Tibial artery (tissue), 4 donors: ENCODE measurements around the gene APRT.

Source experiments
- DNase-seq, 2 donors: peaks; one replicate each; pipeline ENCODE4 v3.0.0-alpha.2; 2019
- H3K27ac ChIP-seq, 2 donors: fragments of 200-600 bp; sonication (generic) in 1 of 2; 1 replicate in 1 of 2; 2 replicates in 1 of 2; pipeline ENCODE4 v1.5.1; 2018 to 2019; ENCODE audit warnings: mild to moderate bottlenecking in 1 of 2
- H3K27me3 ChIP-seq, 2 donors: fragments of 200-600 bp; sonication (generic) in 1 of 2; one replicate each; pipeline versions ENCODE4 v1.5.1 to v1.6.0; 2016 to 2019
- H3K36me3 ChIP-seq, 3 donors: fragments of 200-600 bp; sonication (generic) in 2 of 3; one replicate each; pipeline ENCODE4 v1.5.1; 2016 to 2019; ENCODE audit warnings: mild to moderate bottlenecking in 2 of 3
- H3K4me1 ChIP-seq, 4 donors: fragments of 200-600 bp; sonication (generic) in 2 of 4; 1 replicate in 3 of 4; 2 replicates in 1 of 4; pipeline ENCODE4 v1.5.1; 2016 to 2019
- H3K4me3 ChIP-seq, 2 donors: fragments of 200-600 bp; sonication (generic) in 1 of 2; 1 replicate in 1 of 2; 2 replicates in 1 of 2; pipeline ENCODE4 v1.5.1; 2018 to 2019; ENCODE audit warnings: mild to moderate bottlenecking in 2 of 2
- H3K9me3 ChIP-seq, 3 donors: fragments of 200-600 bp; sonication (generic) in 1 of 3; one replicate each; pipeline ENCODE4 v1.5.1; 2016 to 2019
- intact Hi-C: fragments of 100-400 bp; cut with DNase I; formaldehyde crosslinking; loops from one replicate; pipeline ENCODE4 v1.15.0; 2023; ENCODE audit warnings: low total_unique reads
- TF ChIP-seq, protein P1 (sequence below), 2 experiments: fragments of 200-600 bp in 1 of 2; fragments of 450-650 bp in 1 of 2; IDR thresholded peaks; one replicate each; pipeline ENCODE4 v1.5.1; 2017 to 2019; ENCODE audit warnings: antibody characterized with exemption in 2 of 2, mild to moderate bottlenecking in 1 of 2, moderate library complexity in 1 of 2

APRT gene

GRCh38 chr16:88841521-88842307, 30.0 kb upstream of the APRT start:
- Histone ChIP-seq H3K4me1 (no peaks in the 10 kb centered on the region), H3K27ac (no peak overlapping the region), H3K36me3 (peaks cover 18 to 65% (median 54%) of the 10 kb centered on the region in 3 donors), H3K27me3 (no peaks in the 10 kb centered on the region), H3K9me3 (no peaks in the 10 kb centered on the region), H3K4me3 (no peak overlapping the region)
- TF ChIP-seq, protein P1, sequence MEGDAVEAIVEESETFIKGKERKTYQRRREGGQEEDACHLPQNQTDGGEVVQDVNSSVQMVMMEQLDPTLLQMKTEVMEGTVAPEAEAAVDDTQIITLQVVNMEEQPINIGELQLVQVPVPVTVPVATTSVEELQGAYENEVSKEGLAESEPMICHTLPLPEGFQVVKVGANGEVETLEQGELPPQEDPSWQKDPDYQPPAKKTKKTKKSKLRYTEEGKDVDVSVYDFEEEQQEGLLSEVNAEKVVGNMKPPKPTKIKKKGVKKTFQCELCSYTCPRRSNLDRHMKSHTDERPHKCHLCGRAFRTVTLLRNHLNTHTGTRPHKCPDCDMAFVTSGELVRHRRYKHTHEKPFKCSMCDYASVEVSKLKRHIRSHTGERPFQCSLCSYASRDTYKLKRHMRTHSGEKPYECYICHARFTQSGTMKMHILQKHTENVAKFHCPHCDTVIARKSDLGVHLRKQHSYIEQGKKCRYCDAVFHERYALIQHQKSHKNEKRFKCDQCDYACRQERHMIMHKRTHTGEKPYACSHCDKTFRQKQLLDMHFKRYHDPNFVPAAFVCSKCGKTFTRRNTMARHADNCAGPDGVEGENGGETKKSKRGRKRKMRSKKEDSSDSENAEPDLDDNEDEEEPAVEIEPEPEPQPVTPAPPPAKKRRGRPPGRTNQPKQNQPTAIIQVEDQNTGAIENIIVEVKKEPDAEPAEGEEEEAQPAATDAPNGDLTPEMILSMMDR (IDR thresholded peaks at IDR 0.05), result no peak
- DNase-seq, result no peak
- intact Hi-C loops, result no loop called here

- Histone ChIP-seq H3K4me1 (no peaks in the 10 kb centered on the region), H3K4me3 (no peak overlapping the region), H3K27me3 (no peaks in the 10 kb centered on the region), H3K36me3 (peaks cover 18 to 70% (median 56%) of the 10 kb centered on the region in 3 donors), H3K9me3 (no peaks in the 10 kb centered on the region), H3K27ac (no peak overlapping the region)
- no peak for DNase-seq
- intact Hi-C loops, result no loop called here
- TF ChIP-seq, protein P1 (IDR thresholded peaks at IDR 0.05), result no peak
These were observed 29.0 kb upstream of the APRT start for GRCh38 chr16:88840600-88841215.

- intact Hi-C loops, result no loop called here
- TF ChIP-seq, protein P1 (IDR thresholded peaks at IDR 0.05), result no peak
- DNase-seq, result no peak
- H3K4me3 ChIP-seq, result no peak overlapping the region
- H3K27ac ChIP-seq, result no peak overlapping the region
- no peaks in the 10 kb centered on the region for H3K4me1 ChIP-seq
- no peaks in the 10 kb centered on the region for H3K27me3 ChIP-seq
- peaks cover 25 to 78% (median 62%) of the 10 kb centered on the region in 3 donors for H3K36me3 ChIP-seq
- no peaks in the 10 kb centered on the region for H3K9me3 ChIP-seq
These were observed 28.2 kb upstream of the APRT start for GRCh38 chr16:88839745-88840599.

DNA sequence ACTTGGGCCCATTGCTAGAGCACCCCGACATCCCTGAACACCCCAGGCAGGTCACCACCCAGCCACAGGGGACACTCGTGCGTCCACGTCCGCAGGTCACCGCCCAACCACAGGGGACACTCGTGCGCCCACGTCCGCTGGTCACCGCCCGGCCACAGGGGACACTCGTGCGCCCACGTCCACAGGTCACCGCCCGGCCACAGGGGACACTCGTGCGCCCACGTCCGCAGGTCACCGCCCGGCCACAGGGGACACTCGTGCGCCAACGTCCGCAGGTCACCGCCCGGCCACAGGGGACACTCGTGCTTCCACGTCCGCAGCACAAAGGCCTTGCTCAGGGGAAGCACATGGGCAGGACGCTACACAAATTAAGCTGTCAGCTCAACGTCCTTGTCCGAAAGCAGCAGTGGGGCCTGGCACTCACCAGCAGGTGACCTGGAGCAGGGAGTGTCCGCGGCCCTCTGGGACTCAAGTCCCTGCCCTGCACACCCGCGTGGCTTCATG, 27.4 kb upstream of the APRT start:
- Histone ChIP-seq H3K27ac (no peak overlapping the region), H3K27me3 (no peaks in the 10 kb centered on the region), H3K9me3 (no peaks in the 10 kb centered on the region), H3K4me1 (no peaks in the 10 kb centered on the region), H3K36me3 (peaks cover 25 to 86% (median 66%) of the 10 kb centered on the region in 3 donors), H3K4me3 (no peak overlapping the region)
- no peak for DNase-seq
- intact Hi-C loops, result no loop called here
- TF ChIP-seq, protein P1 (IDR thresholded peaks at IDR 0.05), result no peak

DNA sequence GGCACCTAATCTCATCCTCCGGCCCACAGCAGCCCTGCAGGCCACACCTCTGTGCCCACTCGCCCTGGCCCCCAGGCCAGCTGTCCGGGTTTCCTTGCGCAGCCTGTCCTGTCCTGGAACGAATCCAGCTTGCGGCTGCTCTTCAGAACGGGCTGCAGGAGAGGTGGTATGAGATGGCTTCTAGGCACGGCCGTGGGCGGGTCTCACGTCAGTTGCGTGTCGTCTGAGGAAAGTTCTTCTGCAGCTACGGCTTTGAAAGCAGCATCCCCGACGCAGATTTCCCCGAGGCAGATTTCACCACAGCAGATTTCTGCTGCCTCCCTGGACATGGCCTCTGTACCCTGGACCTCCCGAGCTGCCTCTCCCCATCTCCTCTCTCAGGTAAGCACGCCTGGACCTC, 26.8 kb upstream of the APRT start:
- H3K36me3 ChIP-seq, result peaks cover 25 to 85% (median 66%) of the 10 kb centered on the region in 3 donors
- DNase-seq, result no peak
- intact Hi-C loops, result no loop called here
- H3K27me3 ChIP-seq, result no peaks in the 10 kb centered on the region
- TF ChIP-seq, protein P1 (IDR thresholded peaks at IDR 0.05), result no peak
- no peak overlapping the region for H3K4me3 ChIP-seq
- no peaks in the 10 kb centered on the region for H3K4me1 ChIP-seq
- H3K9me3 ChIP-seq, result no peaks in the 10 kb centered on the region
- H3K27ac ChIP-seq, result no peak overlapping the region
